ENCODE data around the gene TMEM45B. TPM values are rescaled to one million over a fixed set of nuclear protein-coding genes. Genes with fewer than 3 reads are reported as not detected.

Gene TMEM45B
- total and polyA plus RNA-seq, 2 experiments from 2014 or later = 0.11 to 0.38 TPM

DNA sequence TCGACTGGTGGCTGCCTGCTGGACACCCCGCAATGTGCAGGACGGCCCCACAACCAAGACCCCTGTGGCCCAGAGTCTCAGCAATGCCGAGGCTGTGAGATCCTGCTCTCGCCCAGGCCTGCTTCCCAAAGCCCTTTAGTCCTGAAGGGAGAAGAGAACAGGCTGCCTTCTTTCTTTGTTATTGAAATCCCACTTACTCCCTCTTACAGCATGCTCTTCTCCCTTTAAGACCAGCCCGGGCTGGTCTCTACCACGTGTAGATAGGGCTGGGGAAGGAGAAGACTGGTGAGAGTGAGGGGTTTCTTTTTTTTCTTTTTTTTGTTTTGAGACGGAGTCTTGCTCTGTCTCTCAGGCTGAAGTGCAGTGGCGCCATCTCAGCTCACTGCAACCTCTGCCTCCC, 21.3 kb downstream of the TMEM45B start (continued):
- TF ChIP-seq, protein P1, sequence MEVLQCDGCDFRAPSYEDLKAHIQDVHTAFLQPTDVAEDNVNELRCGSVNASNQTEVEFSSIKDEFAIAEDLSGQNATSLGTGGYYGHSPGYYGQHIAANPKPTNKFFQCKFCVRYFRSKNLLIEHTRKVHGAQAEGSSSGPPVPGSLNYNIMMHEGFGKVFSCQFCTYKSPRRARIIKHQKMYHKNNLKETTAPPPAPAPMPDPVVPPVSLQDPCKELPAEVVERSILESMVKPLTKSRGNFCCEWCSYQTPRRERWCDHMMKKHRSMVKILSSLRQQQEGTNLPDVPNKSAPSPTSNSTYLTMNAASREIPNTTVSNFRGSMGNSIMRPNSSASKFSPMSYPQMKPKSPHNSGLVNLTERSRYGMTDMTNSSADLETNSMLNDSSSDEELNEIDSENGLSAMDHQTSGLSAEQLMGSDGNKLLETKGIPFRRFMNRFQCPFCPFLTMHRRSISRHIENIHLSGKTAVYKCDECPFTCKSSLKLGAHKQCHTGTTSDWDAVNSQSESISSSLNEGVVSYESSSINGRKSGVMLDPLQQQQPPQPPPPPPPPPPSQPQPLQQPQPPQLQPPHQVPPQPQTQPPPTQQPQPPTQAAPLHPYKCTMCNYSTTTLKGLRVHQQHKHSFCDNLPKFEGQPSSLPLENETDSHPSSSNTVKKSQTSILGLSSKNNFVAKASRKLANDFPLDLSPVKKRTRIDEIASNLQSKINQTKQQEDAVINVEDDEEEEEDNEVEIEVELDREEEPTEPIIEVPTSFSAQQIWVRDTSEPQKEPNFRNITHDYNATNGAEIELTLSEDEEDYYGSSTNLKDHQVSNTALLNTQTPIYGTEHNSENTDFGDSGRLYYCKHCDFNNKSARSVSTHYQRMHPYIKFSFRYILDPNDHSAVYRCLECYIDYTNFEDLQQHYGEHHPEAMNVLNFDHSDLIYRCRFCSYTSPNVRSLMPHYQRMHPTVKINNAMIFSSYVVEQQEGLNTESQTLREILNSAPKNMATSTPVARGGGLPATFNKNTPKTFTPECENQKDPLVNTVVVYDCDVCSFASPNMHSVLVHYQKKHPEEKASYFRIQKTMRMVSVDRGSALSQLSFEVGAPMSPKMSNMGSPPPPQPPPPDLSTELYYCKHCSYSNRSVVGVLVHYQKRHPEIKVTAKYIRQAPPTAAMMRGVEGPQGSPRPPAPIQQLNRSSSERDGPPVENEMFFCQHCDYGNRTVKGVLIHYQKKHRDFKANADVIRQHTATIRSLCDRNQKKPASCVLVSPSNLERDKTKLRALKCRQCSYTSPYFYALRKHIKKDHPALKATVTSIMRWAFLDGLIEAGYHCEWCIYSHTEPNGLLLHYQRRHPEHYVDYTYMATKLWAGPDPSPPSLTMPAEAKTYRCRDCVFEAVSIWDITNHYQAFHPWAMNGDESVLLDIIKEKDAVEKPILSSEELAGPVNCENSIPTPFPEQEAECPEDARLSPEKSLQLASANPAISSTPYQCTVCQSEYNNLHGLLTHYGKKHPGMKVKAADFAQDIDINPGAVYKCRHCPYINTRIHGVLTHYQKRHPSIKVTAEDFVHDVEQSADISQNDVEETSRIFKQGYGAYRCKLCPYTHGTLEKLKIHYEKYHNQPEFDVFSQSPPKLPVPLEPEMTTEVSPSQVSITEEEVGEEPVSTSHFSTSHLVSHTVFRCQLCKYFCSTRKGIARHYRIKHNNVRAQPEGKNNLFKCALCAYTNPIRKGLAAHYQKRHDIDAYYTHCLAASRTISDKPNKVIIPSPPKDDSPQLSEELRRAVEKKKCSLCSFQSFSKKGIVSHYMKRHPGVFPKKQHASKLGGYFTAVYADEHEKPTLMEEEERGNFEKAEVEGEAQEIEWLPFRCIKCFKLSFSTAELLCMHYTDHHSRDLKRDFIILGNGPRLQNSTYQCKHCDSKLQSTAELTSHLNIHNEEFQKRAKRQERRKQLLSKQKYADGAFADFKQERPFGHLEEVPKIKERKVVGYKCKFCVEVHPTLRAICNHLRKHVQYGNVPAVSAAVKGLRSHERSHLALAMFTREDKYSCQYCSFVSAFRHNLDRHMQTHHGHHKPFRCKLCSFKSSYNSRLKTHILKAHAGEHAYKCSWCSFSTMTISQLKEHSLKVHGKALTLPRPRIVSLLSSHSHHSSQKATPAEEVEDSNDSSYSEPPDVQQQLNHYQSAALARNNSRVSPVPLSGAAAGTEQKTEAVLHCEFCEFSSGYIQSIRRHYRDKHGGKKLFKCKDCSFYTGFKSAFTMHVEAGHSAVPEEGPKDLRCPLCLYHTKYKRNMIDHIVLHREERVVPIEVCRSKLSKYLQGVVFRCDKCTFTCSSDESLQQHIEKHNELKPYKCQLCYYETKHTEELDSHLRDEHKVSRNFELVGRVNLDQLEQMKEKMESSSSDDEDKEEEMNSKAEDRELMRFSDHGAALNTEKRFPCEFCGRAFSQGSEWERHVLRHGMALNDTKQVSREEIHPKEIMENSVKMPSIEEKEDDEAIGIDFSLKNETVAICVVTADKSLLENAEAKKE (CRISPR knock-in tag; IDR thresholded peaks at IDR 0.05) = no peak
- TF ChIP-seq POLR2AphosphoS5 (IDR thresholded peaks at IDR 0.05; ENCODE audit: low read depth) (no peak), ZNF114 (CRISPR knock-in tag; IDR thresholded peaks at IDR 0.05) (no peak), JUNB (IDR thresholded peaks at IDR 0.05; ENCODE audit: unreplicated experiment) (no peak), CREB1 (CRISPR knock-in tag; IDR thresholded peaks at IDR 0.05; ENCODE audit: low read depth) (no peak), STAT1 (IDR thresholded peaks at IDR 0.05; ENCODE audit: unreplicated experiment) (no peak), EZH2 (IDR thresholded peaks at IDR 0.05; ENCODE audit: low read depth, unreplicated experiment) (no peak), ZNF331 (CRISPR knock-in tag; IDR thresholded peaks at IDR 0.05; ENCODE audit: low read depth) (no peak)
- TF ChIP-seq, protein P2, sequence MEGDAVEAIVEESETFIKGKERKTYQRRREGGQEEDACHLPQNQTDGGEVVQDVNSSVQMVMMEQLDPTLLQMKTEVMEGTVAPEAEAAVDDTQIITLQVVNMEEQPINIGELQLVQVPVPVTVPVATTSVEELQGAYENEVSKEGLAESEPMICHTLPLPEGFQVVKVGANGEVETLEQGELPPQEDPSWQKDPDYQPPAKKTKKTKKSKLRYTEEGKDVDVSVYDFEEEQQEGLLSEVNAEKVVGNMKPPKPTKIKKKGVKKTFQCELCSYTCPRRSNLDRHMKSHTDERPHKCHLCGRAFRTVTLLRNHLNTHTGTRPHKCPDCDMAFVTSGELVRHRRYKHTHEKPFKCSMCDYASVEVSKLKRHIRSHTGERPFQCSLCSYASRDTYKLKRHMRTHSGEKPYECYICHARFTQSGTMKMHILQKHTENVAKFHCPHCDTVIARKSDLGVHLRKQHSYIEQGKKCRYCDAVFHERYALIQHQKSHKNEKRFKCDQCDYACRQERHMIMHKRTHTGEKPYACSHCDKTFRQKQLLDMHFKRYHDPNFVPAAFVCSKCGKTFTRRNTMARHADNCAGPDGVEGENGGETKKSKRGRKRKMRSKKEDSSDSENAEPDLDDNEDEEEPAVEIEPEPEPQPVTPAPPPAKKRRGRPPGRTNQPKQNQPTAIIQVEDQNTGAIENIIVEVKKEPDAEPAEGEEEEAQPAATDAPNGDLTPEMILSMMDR (conservative IDR thresholded peaks at IDR 0.05; ENCODE audit: low read depth in 2 of 2) = no peak
- TF ChIP-seq, protein P3, sequence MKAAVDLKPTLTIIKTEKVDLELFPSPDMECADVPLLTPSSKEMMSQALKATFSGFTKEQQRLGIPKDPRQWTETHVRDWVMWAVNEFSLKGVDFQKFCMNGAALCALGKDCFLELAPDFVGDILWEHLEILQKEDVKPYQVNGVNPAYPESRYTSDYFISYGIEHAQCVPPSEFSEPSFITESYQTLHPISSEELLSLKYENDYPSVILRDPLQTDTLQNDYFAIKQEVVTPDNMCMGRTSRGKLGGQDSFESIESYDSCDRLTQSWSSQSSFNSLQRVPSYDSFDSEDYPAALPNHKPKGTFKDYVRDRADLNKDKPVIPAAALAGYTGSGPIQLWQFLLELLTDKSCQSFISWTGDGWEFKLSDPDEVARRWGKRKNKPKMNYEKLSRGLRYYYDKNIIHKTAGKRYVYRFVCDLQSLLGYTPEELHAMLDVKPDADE (IDR thresholded peaks at IDR 0.05) = no peak
- TF ChIP-seq, protein P4, sequence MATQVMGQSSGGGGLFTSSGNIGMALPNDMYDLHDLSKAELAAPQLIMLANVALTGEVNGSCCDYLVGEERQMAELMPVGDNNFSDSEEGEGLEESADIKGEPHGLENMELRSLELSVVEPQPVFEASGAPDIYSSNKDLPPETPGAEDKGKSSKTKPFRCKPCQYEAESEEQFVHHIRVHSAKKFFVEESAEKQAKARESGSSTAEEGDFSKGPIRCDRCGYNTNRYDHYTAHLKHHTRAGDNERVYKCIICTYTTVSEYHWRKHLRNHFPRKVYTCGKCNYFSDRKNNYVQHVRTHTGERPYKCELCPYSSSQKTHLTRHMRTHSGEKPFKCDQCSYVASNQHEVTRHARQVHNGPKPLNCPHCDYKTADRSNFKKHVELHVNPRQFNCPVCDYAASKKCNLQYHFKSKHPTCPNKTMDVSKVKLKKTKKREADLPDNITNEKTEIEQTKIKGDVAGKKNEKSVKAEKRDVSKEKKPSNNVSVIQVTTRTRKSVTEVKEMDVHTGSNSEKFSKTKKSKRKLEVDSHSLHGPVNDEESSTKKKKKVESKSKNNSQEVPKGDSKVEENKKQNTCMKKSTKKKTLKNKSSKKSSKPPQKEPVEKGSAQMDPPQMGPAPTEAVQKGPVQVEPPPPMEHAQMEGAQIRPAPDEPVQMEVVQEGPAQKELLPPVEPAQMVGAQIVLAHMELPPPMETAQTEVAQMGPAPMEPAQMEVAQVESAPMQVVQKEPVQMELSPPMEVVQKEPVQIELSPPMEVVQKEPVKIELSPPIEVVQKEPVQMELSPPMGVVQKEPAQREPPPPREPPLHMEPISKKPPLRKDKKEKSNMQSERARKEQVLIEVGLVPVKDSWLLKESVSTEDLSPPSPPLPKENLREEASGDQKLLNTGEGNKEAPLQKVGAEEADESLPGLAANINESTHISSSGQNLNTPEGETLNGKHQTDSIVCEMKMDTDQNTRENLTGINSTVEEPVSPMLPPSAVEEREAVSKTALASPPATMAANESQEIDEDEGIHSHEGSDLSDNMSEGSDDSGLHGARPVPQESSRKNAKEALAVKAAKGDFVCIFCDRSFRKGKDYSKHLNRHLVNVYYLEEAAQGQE (IDR thresholded peaks at IDR 0.05; ENCODE audit: unreplicated experiment) = no peak

Data from GM23338 (cell line).